Measurements from ENCODE around the gene AEN. TPM values are rescaled to one million over a fixed set of nuclear protein-coding genes. Genes with fewer than 3 reads are reported as not detected.

AEN gene
- total and polyA plus RNA-seq, 8 donors, result 1.8 to 35.3 (median 14.3) TPM

DNA sequence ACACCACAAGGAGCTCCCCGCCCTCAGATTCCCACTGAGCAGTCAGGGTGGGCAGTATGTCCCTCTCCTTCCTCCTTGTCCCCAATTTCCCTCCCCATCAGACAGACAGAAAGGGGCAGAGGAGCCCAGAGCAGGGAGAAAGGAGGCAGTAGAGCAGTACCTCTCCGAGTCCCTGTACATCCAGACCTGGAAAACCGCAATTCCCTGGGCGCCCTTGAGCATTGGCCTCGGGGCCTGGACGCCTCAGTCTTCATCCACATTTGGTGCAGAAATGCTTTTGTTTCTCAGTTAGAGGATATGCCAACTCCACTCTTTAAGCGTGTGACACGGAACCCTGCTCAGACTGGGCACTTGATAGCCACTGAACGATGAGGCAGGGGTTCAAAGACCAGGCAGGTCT, 23.6 kb downstream of the AEN start:
- 81 to 95% (median 90%) methylated on average over 6 to 9 of the region's 9 CpGs for WGBS, 5 donors
- TF ChIP-seq POLR2AphosphoS5 (IDR thresholded peaks at IDR 0.05) (no peak), EP300 (IDR thresholded peaks at IDR 0.05) (no peak)
- H3K4me3 ChIP-seq, result no peak overlapping the region
- peak in 1 of 2 donors; percentile 22 for DNase-seq
- no peaks in the 10 kb centered on the region for H3K9me3 ChIP-seq
- intact Hi-C loops (cut with DNase I; ENCODE audit: low total_unique reads), result no loop called here
- peak overlapping the region in 1 of 5 donors; percentile 1 for H3K27ac ChIP-seq
- H3K27me3 ChIP-seq, result no peaks in the 10 kb centered on the region
- H3K4me1 ChIP-seq, result peaks cover 30 to 81% (median 58%) of the 10 kb centered on the region in 4 donors
- H3K36me3 ChIP-seq, result peaks cover 0 to 19% (median 6%) of the 10 kb centered on the region in 4 donors

- peak in 1 of 2 donors; percentile 17 for DNase-seq
- Histone ChIP-seq H3K36me3 (peaks cover 0 to 19% (median 8%) of the 10 kb centered on the region in 4 donors), H3K9me3 (no peaks in the 10 kb centered on the region), H3K27me3 (no peaks in the 10 kb centered on the region), H3K27ac (peak overlapping the region in 1 of 5 donors; percentile 31), H3K4me1 (peaks cover 29 to 81% (median 58%) of the 10 kb centered on the region in 4 donors), H3K4me3 (no peak overlapping the region)
- intact Hi-C loops (cut with DNase I; ENCODE audit: low total_unique reads), result no loop called here
- TF ChIP-seq POLR2AphosphoS5 (IDR thresholded peaks at IDR 0.05) (no peak), EP300 (IDR thresholded peaks at IDR 0.05) (no peak), CTCF (IDR thresholded peaks at IDR 0.05) (no peak), POLR2A (IDR thresholded peaks at IDR 0.05) (no peak)
- 90 to 98% (median 97%) methylated on average over 14 of the region's 14 CpGs for WGBS, 5 donors
Measured at GRCh38 chr15:88645171-88646087, 24.3 kb downstream of the AEN start.

DNA sequence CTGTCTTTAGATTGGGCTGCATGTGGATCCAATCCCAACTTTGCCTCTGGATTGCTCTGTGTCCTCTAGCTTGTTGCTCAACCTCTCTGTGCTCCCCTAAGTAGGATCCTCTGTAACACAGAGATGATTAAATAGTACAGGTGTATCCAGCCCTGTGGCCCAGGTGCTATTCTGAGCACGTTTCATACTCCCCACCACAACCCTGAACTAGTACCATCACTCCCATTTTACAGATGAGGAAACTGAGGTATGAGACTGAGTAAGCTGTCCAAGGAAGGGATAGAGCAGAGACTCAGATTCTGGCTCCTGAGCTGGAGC, 24.9 kb downstream of the AEN start:
- H3K27me3 ChIP-seq, result no peaks in the 10 kb centered on the region
- H3K36me3 ChIP-seq, result peaks cover 0 to 19% (median 8%) of the 10 kb centered on the region in 4 donors
- TF ChIP-seq POLR2A (IDR thresholded peaks at IDR 0.05) (no peak), CTCF (IDR thresholded peaks at IDR 0.05) (no peak), EP300 (IDR thresholded peaks at IDR 0.05) (no peak), POLR2AphosphoS5 (IDR thresholded peaks at IDR 0.05) (no peak)
- H3K4me3 ChIP-seq, result no peak overlapping the region
- peak overlapping the region in 1 of 5 donors; percentile 84 for H3K27ac ChIP-seq
- H3K4me1 ChIP-seq, result peaks cover 23 to 81% (median 59%) of the 10 kb centered on the region in 4 donors
- DNase-seq, result no peak
- 79 to 97% (median 91%) methylated on average over 1 of the region's 1 CpG for WGBS, 5 donors
- no peaks in the 10 kb centered on the region for H3K9me3 ChIP-seq
- intact Hi-C loops (cut with DNase I; ENCODE audit: low total_unique reads), result no loop called here

GRCh38 chr15:88646951-88647350, 25.8 kb downstream of the AEN start:
- H3K4me3 ChIP-seq, result no peak overlapping the region
- TF ChIP-seq POLR2A (IDR thresholded peaks at IDR 0.05), result no peak
- TF ChIP-seq CTCF (IDR thresholded peaks at IDR 0.05), result no peak
- TF ChIP-seq EP300 (IDR thresholded peaks at IDR 0.05), result no peak
- no peak for TF ChIP-seq POLR2AphosphoS5 (IDR thresholded peaks at IDR 0.05)
- no peaks in the 10 kb centered on the region for H3K27me3 ChIP-seq
- H3K36me3 ChIP-seq, result peaks cover 0 to 20% (median 10%) of the 10 kb centered on the region in 4 donors
- intact Hi-C loops (cut with DNase I; ENCODE audit: low total_unique reads), result no loop called here
- peak in 1 of 2 donors; percentile 22 for DNase-seq
- WGBS, 5 donors, result 78 to 92% (median 84%) methylated on average over 3 to 5 of the region's 5 CpGs
- no peaks in the 10 kb centered on the region for H3K9me3 ChIP-seq
- peak overlapping the region; percentile 72 to 89 (median 84) for H3K27ac ChIP-seq
- H3K4me1 ChIP-seq, result peaks cover 21 to 73% (median 54%) of the 10 kb centered on the region in 4 donors
